ENCODE measurements around the gene HIVEP3. TPM values are rescaled to one million over a fixed set of nuclear protein-coding genes. Genes with fewer than 3 reads are reported as not detected.

Gene HIVEP3
- total RNA-seq, 1 experiment from 2014 or later, result 1.2 TPM

- no TSS peak for BruUV-seq (replicated peaks)
- ChIA-PET POLR2A (no interaction called here), CTCF (interaction anchor here (1.0 to 1.5 kb wide), 2 partner anchors 12 to 212 kb away, joined by 3 read pairs; no protein-coding TSS in a partner anchor)
- Mint-ChIP-seq H3K4me3 (ENCODE audit: unreplicated experiment) (no peak overlapping the region), H3K4me1 (ENCODE audit: insufficient read depth, unreplicated experiment) (no peaks in the 10 kb centered on the region), H3K27ac (ENCODE audit: low read depth, unreplicated experiment) (no peak overlapping the region), H3K27me3 (ENCODE audit: insufficient read depth, unreplicated experiment) (peaks cover 2% of the 10 kb centered on the region), H3K9me3 (ENCODE audit: unreplicated experiment) (no peaks in the 10 kb centered on the region), H3K36me3 (ENCODE audit: insufficient read depth, unreplicated experiment) (no peaks in the 10 kb centered on the region)
- no peak for TF ChIP-seq CTCF (IDR thresholded peaks at IDR 0.05; ENCODE audit: unreplicated experiment)
- DNase-seq (ENCODE audit: unreplicated experiment), result no peak
- intact Hi-C loops (cut with micrococcal nuclease), result no loop called here
These were observed 128.4 kb downstream of the HIVEP3 start for GRCh38 chr1:41790351-41790750.

GRCh38 chr1:41789661-41790330 lies 128.9 kb downstream of the HIVEP3 start:
- POLR2A ChIA-PET, result no interaction called here
- H3K36me3 Mint-ChIP-seq (ENCODE audit: insufficient read depth, unreplicated experiment), result no peaks in the 10 kb centered on the region
- H3K9me3 Mint-ChIP-seq (ENCODE audit: unreplicated experiment), result no peaks in the 10 kb centered on the region
- no peaks in the 10 kb centered on the region for H3K27me3 Mint-ChIP-seq (ENCODE audit: insufficient read depth, unreplicated experiment)
- no peak overlapping the region for H3K27ac Mint-ChIP-seq (ENCODE audit: low read depth, unreplicated experiment)
- TF ChIP-seq CTCF (IDR thresholded peaks at IDR 0.05; ENCODE audit: unreplicated experiment), result no peak
- intact Hi-C loops (cut with micrococcal nuclease), result no loop called here
- DNase-seq (ENCODE audit: unreplicated experiment), result no peak
- H3K4me3 Mint-ChIP-seq (ENCODE audit: unreplicated experiment), result no peak overlapping the region
- H3K4me1 Mint-ChIP-seq (ENCODE audit: insufficient read depth, unreplicated experiment), result no peaks in the 10 kb centered on the region
- BruUV-seq (replicated peaks), result no TSS peak
- CTCF ChIA-PET, result interaction anchor here (1.0 to 1.5 kb wide), 3 partner anchors 12 to 212 kb away, joined by 3 read pairs; no protein-coding TSS in a partner anchor

GRCh38 chr1:41788427-41788826 lies 130.3 kb downstream of the HIVEP3 start:
- TF ChIP-seq CTCF (IDR thresholded peaks at IDR 0.05; ENCODE audit: unreplicated experiment), result no peak
- ChIA-PET POLR2A (no interaction called here), CTCF (interaction anchor here (0.6 to 1.3 kb wide), 3 partner anchors 28 to 246 kb away, joined by 3 read pairs; no protein-coding TSS in a partner anchor)
- Mint-ChIP-seq H3K27ac (ENCODE audit: low read depth, unreplicated experiment) (no peak overlapping the region), H3K27me3 (ENCODE audit: insufficient read depth, unreplicated experiment) (no peaks in the 10 kb centered on the region), H3K4me1 (ENCODE audit: insufficient read depth, unreplicated experiment) (peaks cover 6% of the 10 kb centered on the region), H3K36me3 (ENCODE audit: insufficient read depth, unreplicated experiment) (no peaks in the 10 kb centered on the region), H3K4me3 (ENCODE audit: unreplicated experiment) (no peak overlapping the region), H3K9me3 (ENCODE audit: unreplicated experiment) (no peaks in the 10 kb centered on the region)
- intact Hi-C loops (cut with micrococcal nuclease), result no loop called here
- DNase-seq (ENCODE audit: unreplicated experiment), result no peak
- BruUV-seq (replicated peaks), result no TSS peak

GRCh38 chr1:41784531-41785274 lies 134.0 kb downstream of the HIVEP3 start:
- POLR2A ChIA-PET, result interaction anchor here (0.6 to 2.1 kb wide), 5 partner anchors 11 to 206 kb away, joined by 3 to 8 read pairs (median 3); no protein-coding TSS in a partner anchor
- H3K9me3 Mint-ChIP-seq (ENCODE audit: unreplicated experiment), result no peaks in the 10 kb centered on the region
- no peak overlapping the region for H3K4me3 Mint-ChIP-seq (ENCODE audit: unreplicated experiment)

More at GRCh38 chr1:41784531-41785274, 134.0 kb downstream of the HIVEP3 start:
- no peak overlapping the region for H3K27ac Mint-ChIP-seq (ENCODE audit: low read depth, unreplicated experiment)
- intact Hi-C loops (cut with micrococcal nuclease), result loop anchor here (5.0 kb wide), 1 partner anchor 112 kb away; no protein-coding TSS in a partner anchor
- CTCF ChIA-PET, result interaction anchor here (0.7 to 1.7 kb wide), 3 partner anchors 119 to 389 kb away, joined by 3 to 10 read pairs (median 3); no protein-coding TSS in a partner anchor
- H3K4me1 Mint-ChIP-seq (ENCODE audit: insufficient read depth, unreplicated experiment), result peaks cover 23% of the 10 kb centered on the region
- BruUV-seq (replicated peaks), result no TSS peak
- H3K36me3 Mint-ChIP-seq (ENCODE audit: insufficient read depth, unreplicated experiment), result no peaks in the 10 kb centered on the region
- no peak for DNase-seq (ENCODE audit: unreplicated experiment)
- no peak for TF ChIP-seq CTCF (IDR thresholded peaks at IDR 0.05; ENCODE audit: unreplicated experiment)
- no peaks in the 10 kb centered on the region for H3K27me3 Mint-ChIP-seq (ENCODE audit: insufficient read depth, unreplicated experiment)

All from MCF 10A (cell line).